Fibroblast of peridontal ligament (primary cell): ENCODE data around the gene DYRK1A.

ENCODE experiments used
- DNase-seq: peaks from one replicate; pipeline ENCODE4 v3.0.0-alpha.2; 2010; ENCODE audit errors: extremely low read depth

The DYRK1A gene

GRCh38 chr21:37365517-37366481, 774 bp upstream of the DYRK1A start:
- peak; percentile 50 for DNase-seq

- no peak for DNase-seq
These were observed 746 bp downstream of the DYRK1A start for GRCh38 chr21:37367336-37367702.

GRCh38 chr21:37367703-37368540, 1.3 kb downstream of the DYRK1A start:
- peak; percentile 44 for DNase-seq

GRCh38 chr21:37368541-37369279, 2.1 kb downstream of the DYRK1A start:
- DNase-seq, result no peak

GRCh38 chr21:37369307-37369854, 2.8 kb downstream of the DYRK1A start:
- no peak for DNase-seq

GRCh38 chr21:37370152-37371040, 3.8 kb downstream of the DYRK1A start:
- peak; percentile 43 for DNase-seq

GRCh38 chr21:37371041-37371397, 4.4 kb downstream of the DYRK1A start:
- DNase-seq, result no peak

- no peak for DNase-seq
These were observed 5.7 kb downstream of the DYRK1A start for GRCh38 chr21:37372127-37372731.

- DNase-seq, result no peak
These were observed 6.4 kb downstream of the DYRK1A start for GRCh38 chr21:37372951-37373350.

GRCh38 chr21:37373539-37373938, 7.0 kb downstream of the DYRK1A start:
- no peak for DNase-seq

GRCh38 chr21:37374027-37374426, 7.5 kb downstream of the DYRK1A start:
- DNase-seq, result no peak

- no peak for DNase-seq
These were observed 9.4 kb downstream of the DYRK1A start for GRCh38 chr21:37375866-37376574.

GRCh38 chr21:37378700-37379139, 12.1 kb downstream of the DYRK1A start:
- DNase-seq, result no peak

- DNase-seq, result no peak
These were observed 14.1 kb downstream of the DYRK1A start for GRCh38 chr21:37380349-37381323.

GRCh38 chr21:37381883-37382585, 15.5 kb downstream of the DYRK1A start:
- DNase-seq, result no peak

- DNase-seq, result peak; percentile 83
These were observed 16.5 kb downstream of the DYRK1A start for GRCh38 chr21:37383086-37383485.

- DNase-seq, result no peak
These were observed 17.3 kb downstream of the DYRK1A start for GRCh38 chr21:37383784-37384311.
